Left ventricle myocardium inferior (tissue), 1 donor: Measurements from ENCODE around the gene EXOC3L4. TPM values are rescaled to one million over a fixed set of nuclear protein-coding genes. Genes with fewer than 3 reads are reported as not detected.

Experiments
- DNase-seq: peaks from one replicate; pipeline ENCODE4 v3.0.0-alpha.2; 2020
- H3K27ac ChIP-seq: fragments of 200-600 bp; replicated peaks from 2 replicates; pipeline ENCODE4 v1.8.0; 2021
- H3K27me3 ChIP-seq: fragments of 200-600 bp; 2 replicates; pipeline ENCODE4 v1.8.0; 2021; ENCODE audit warnings: low read depth
- H3K36me3 ChIP-seq: fragments of 200-600 bp; 2 replicates; pipeline ENCODE4 v1.8.0; 2021
- H3K4me1 ChIP-seq: fragments of 200-600 bp; 2 replicates; pipeline ENCODE4 v1.8.0; 2021
- H3K4me3 ChIP-seq: fragments of 200-600 bp; 2 replicates; pipeline ENCODE4 v1.8.0; 2021; ENCODE audit warnings: mild to moderate bottlenecking, moderate library complexity
- H3K9me3 ChIP-seq: fragments of 200-600 bp; replicated peaks from 2 replicates; pipeline ENCODE4 v1.8.0; 2021
- CTCF ChIP-seq: fragments of 200-600 bp; IDR thresholded peaks from 2 replicates; pipeline ENCODE4 v1.8.0; 2021; ENCODE audit warnings: antibody characterized with exemption, mild to moderate bottlenecking, borderline replicate concordance
- intact Hi-C: fragments of 100-400 bp; cut with micrococcal nuclease; formaldehyde crosslinking; loops from one replicate; pipeline ENCODE4 v1.11.0; 2022
- total RNA-seq: library from RNA; stranded (reverse); fragmentation: NEBNext Ultra II Directional; extraction: Animal tissue kit (Norgen Biotek cat#: 25700); gene quantifications from one replicate; pipeline ENCODE4 v1.2.1, GENCODE V29; 2021
- donor health status: DM: no; HTN: yes; CAD: no; lungs with severe emphysema.

The EXOC3L4 gene
- total RNA-seq, 1 donor from 2014 or later: 0.66 TPM

- peak within 1 kb of the TSS; percentile 96 for H3K4me3 ChIP-seq
- peak within 1 kb of the TSS; percentile 99 for H3K27ac ChIP-seq
- no peak for TF ChIP-seq CTCF
- peaks cover 95% of the 10 kb centered on the region for H3K4me1 ChIP-seq
- peaks cover 10% of the 10 kb centered on the region for H3K36me3 ChIP-seq
- no peaks in the 10 kb centered on the region for H3K27me3 ChIP-seq
- intact Hi-C loops: no loop called here
- H3K9me3 ChIP-seq: no peaks in the 10 kb centered on the region
- peak; percentile 79 for DNase-seq
These were observed 28.6 kb downstream of the EXOC3L4 start, which contains the start of gene TNFAIP2 for GRCh38 chr14:103122947-103123633. Gene TNFAIP2, plus strand, starts transcription at chr14:103123461. Its CDS starts 2,997 bp downstream, at chr14:103126458.

- H3K27ac ChIP-seq: peak overlapping the region; percentile 99
- no peaks in the 10 kb centered on the region for H3K27me3 ChIP-seq
- peaks cover 16% of the 10 kb centered on the region for H3K36me3 ChIP-seq
- H3K9me3 ChIP-seq: no peaks in the 10 kb centered on the region
- DNase-seq: peak; percentile 68
- intact Hi-C loops: no loop called here
- peak overlapping the region; percentile 96 for H3K4me3 ChIP-seq
- TF ChIP-seq CTCF: peak; percentile 58
- H3K4me1 ChIP-seq: peaks cover 95% of the 10 kb centered on the region
These were observed 29.3 kb downstream of the EXOC3L4 start for GRCh38 chr14:103123634-103124500.

- peaks cover 95% of the 10 kb centered on the region for H3K4me1 ChIP-seq
- no peaks in the 10 kb centered on the region for H3K27me3 ChIP-seq
- peak overlapping the region; percentile 99 for H3K27ac ChIP-seq
- no peak for TF ChIP-seq CTCF
- H3K9me3 ChIP-seq: no peaks in the 10 kb centered on the region
- peak; percentile 14 for DNase-seq
- H3K36me3 ChIP-seq: peaks cover 17% of the 10 kb centered on the region
- intact Hi-C loops: no loop called here
- peak overlapping the region; percentile 96 for H3K4me3 ChIP-seq
These were observed 30.0 kb downstream of the EXOC3L4 start for GRCh38 chr14:103124501-103125001.

- intact Hi-C loops: no loop called here
- peak; percentile 12 for DNase-seq
- H3K27ac ChIP-seq: no peak overlapping the region
- H3K27me3 ChIP-seq: no peaks in the 10 kb centered on the region
- H3K4me3 ChIP-seq: peak overlapping the region; percentile 96
- no peak for TF ChIP-seq CTCF
- H3K9me3 ChIP-seq: no peaks in the 10 kb centered on the region
- H3K4me1 ChIP-seq: peaks cover 96% of the 10 kb centered on the region
- peaks cover 25% of the 10 kb centered on the region for H3K36me3 ChIP-seq
These were observed 30.9 kb downstream of the EXOC3L4 start for GRCh38 chr14:103125098-103126070.
